ENCODE results near the gene PCDH18.

The PCDH18 gene

DNA sequence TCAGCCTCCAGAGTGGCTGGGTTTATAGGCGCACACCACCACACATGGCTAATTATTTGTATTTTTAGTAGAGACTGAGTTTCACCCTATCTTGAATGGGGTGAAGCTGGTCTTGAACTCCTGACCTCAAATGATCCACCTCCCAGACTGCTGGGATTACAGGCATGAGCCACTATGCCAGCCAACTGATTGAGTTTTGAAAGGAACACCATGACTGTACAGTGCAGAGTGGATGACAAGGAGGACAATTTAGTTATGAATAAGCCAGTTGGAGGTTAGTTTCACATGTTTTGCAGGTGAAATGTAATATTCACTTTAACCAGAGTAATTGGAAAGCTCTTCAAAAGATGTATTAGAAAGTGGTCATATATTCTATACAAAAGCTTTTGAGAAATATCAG, 60.8 kb downstream of the PCDH18 start:
- no peak for DNase-seq (ENCODE audit: low read depth)

DNA sequence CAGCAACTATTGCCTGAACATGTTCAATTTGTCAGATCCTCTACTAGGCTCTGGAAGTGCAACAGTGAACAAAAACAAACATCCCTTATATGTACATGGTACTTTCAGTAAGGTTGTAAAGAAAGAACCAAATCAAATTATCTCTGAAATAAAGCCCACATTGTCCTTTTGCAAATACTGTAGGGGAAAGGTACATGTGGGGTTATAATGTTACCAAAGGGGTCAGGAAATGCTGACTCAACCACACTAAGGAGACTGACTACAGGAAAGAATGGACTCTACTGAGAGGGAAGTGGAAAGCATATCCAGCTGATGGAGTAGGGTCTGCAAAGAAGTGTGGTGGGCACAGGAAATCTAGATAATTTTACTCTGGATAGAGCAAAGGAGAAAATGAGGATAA, 61.5 kb downstream of the PCDH18 start:
- DNase-seq (ENCODE audit: low read depth): no peak

Data from HS-27A (cell line).